Neural cell (in vitro differentiated cells): Measurements from ENCODE around the gene RHOT2.

Experiments
- CTCF ChIP-seq: fragments of 450-650 bp; IDR thresholded peaks from 2 replicates; pipeline ENCODE4 v1.5.1; 2014; ENCODE audit warnings: antibody characterized with exemption, mild to moderate bottlenecking, moderate library complexity; ENCODE audit not compliant: poor library complexity, severe bottlenecking
- EP300 ChIP-seq: fragments of 450-650 bp; conservative IDR thresholded peaks from 2 replicates; pipeline ENCODE4 v1.6.1; 2014; ENCODE audit warnings: antibody characterized with exemption, mild to moderate bottlenecking, moderate library complexity; ENCODE audit not compliant: poor library complexity, severe bottlenecking
- POLR2AphosphoS5 ChIP-seq: IDR thresholded peaks from 2 replicates; pipeline ENCODE4 v1.6.1; 2012
- RAD21 ChIP-seq: fragments of 450-650 bp; conservative IDR thresholded peaks from 2 replicates; pipeline ENCODE4 v1.6.1; 2014; ENCODE audit warnings: antibody characterized with exemption, mild to moderate bottlenecking, moderate library complexity

- TF ChIP-seq CTCF (no peak), POLR2AphosphoS5 (no peak), EP300 (no peak), RAD21 (no peak)
Observed at GRCh38 chr16:708959-709358, 41.0 kb downstream of the RHOT2 start.
